RWPE1 (cell line): ENCODE results near the gene EML1.

Source experiments
- CTCF ChIA-PET: fragments of 350-600 bp; sonication (Branson Sonifier 250); formaldehyde crosslinking; extraction: SDS; loops from one replicate; lab custom pipeline; 2021; lab: Yijun Ruan, JAX
- POLR2A ChIA-PET: fragments of 400-600 bp; formaldehyde crosslinking; extraction: SDS; loops from one replicate; lab custom pipeline; 2020; ENCODE audit warnings: antibody characterized with exemption; ENCODE audit not compliant: low non-redundant PET; lab: Yijun Ruan, JAX
- DNase-seq: peaks from one replicate; pipeline ENCODE4 v3.0.0; 2012; ENCODE audit warnings: low spot score
- H3K27ac ChIP-seq: fragments of 450-650 bp; 2 replicates; pipeline ENCODE4 v1.5.1; 2017
- TF ChIP-seq, protein P1 (sequence below): fragments of 450-650 bp; conservative IDR thresholded peaks from 2 replicates; pipeline ENCODE4 v1.5.1; 2017; ENCODE audit warnings: low read depth, mild to moderate bottlenecking

EML1 gene

GRCh38 chr14:99747582-99748330 is 45.5 kb upstream of the EML1 start:
- ChIA-PET POLR2A (no interaction called here), CTCF (interaction anchor here (0.5 to 1.1 kb wide), 4 partner anchors 17 to 198 kb away, joined by 3 to 4 read pairs (median 3); no protein-coding TSS in a partner anchor)
- no peak overlapping the region for H3K27ac ChIP-seq
- TF ChIP-seq, protein P1, sequence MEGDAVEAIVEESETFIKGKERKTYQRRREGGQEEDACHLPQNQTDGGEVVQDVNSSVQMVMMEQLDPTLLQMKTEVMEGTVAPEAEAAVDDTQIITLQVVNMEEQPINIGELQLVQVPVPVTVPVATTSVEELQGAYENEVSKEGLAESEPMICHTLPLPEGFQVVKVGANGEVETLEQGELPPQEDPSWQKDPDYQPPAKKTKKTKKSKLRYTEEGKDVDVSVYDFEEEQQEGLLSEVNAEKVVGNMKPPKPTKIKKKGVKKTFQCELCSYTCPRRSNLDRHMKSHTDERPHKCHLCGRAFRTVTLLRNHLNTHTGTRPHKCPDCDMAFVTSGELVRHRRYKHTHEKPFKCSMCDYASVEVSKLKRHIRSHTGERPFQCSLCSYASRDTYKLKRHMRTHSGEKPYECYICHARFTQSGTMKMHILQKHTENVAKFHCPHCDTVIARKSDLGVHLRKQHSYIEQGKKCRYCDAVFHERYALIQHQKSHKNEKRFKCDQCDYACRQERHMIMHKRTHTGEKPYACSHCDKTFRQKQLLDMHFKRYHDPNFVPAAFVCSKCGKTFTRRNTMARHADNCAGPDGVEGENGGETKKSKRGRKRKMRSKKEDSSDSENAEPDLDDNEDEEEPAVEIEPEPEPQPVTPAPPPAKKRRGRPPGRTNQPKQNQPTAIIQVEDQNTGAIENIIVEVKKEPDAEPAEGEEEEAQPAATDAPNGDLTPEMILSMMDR, result no peak
- DNase-seq, result no peak

DNA sequence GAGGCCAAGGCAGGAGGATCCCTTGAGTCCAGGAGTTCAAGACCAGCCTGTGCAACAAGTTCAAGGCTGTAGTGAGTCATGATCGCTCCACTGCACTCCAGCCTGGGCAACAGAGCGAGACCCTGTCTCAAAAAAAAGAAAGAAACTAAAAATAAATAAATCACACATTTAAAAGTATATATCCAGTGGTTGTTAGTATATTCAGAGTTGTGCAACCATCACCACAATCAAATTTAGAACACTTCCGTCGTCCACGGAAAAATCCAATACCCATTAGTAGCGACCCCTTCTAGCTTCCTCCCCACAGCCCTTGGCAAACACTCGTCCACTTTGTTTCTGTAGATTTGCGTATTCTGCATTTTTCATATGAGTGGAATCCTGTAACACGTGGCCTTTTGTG is 44.7 kb upstream of the EML1 start:
- ChIA-PET CTCF (no interaction called here), POLR2A (no interaction called here)
- TF ChIP-seq, protein P1, result no peak
- no peak overlapping the region for H3K27ac ChIP-seq
- no peak for DNase-seq

GRCh38 chr14:99749142-99749541 is 44.1 kb upstream of the EML1 start:
- no peak for DNase-seq
- POLR2A ChIA-PET, result no interaction called here
- CTCF ChIA-PET, result interaction anchor here (1.1 kb wide), 1 partner anchor 111 kb away, joined by 3 read pairs; no protein-coding TSS in a partner anchor
- H3K27ac ChIP-seq, result no peak overlapping the region
- TF ChIP-seq, protein P1, result no peak

- ChIA-PET POLR2A (no interaction called here), CTCF (interaction anchor here (0.7 to 1.1 kb wide), 2 partner anchors 110 to 535 kb away, joined by 3 read pairs; no protein-coding TSS in a partner anchor)
- H3K27ac ChIP-seq, result no peak overlapping the region
- TF ChIP-seq, protein P1, result no peak
- no peak for DNase-seq
These were observed 43.2 kb upstream of the EML1 start for GRCh38 chr14:99749763-99750715.

DNA sequence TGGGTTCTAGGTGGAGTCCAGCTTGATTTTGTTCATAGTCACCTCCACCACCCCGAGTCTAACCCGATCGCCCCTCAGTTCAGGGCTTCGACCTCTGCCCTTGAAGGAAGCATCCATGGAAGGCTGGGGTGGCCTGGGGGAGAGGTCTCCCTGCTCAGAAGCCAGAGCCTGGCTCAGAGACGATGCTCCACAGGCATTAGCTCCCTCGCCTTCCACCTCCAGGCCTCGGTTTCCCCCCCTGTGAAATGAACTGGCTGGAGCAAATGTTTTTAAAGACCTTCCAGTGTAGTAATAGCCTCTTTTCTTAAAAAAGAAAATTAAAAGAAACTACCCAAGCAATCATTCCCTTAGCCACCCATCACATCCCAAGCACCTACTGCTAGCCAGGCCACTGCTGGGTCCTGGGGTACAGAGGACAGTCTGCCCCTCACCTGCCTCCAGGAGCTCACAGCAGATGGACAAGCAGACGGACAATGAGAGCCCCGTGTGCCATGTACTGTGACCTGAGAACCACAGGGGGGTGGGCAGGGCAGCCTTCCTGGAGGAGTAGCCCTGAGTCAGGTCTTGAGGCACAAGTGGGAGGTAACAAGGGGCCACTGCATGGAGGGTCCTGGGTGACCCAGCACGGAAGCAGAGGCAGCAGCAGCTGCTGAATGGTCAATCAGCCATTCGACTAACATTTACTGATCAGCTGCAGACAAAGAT is 42.3 kb upstream of the EML1 start:
- CTCF ChIA-PET, result no interaction called here
- TF ChIP-seq, protein P1, result no peak
- POLR2A ChIA-PET, result no interaction called here
- no peak overlapping the region for H3K27ac ChIP-seq
- no peak for DNase-seq
